ENCODE measurements around the gene PACRG.

GRCh38 chr6:163324326-163324687 lies 596.5 kb downstream of the PACRG start:
- no peak for TF ChIP-seq CTCF (conservative IDR thresholded peaks at IDR 0.05; ENCODE audit: low read length)
- no peak for TF ChIP-seq EZH2phosphoT487 (IDR thresholded peaks at IDR 0.05; ENCODE audit: borderline replicate concordance, low read depth, low read length)

Measured in OCI-LY7 (cell line).